Muscle layer of colon (tissue), 2 donors: ENCODE results near the gene TRIM65.

Experiments used
- H3K27ac ChIP-seq: one replicate; pipeline ENCODE4 v1.7.0; 2013; ENCODE audit warnings: low read depth, mild to moderate bottlenecking, low read length, moderate library complexity
- H3K27me3 ChIP-seq, 2 donors: one replicate each; pipeline ENCODE4 v1.7.0; 2013; ENCODE audit warnings: low read length in 2 of 2, mild to moderate bottlenecking in 2 of 2; ENCODE audit not compliant: insufficient read depth in 2 of 2, control insufficient read depth in 1 of 2
- H3K36me3 ChIP-seq: one replicate; pipeline ENCODE4 v1.7.0; 2013; ENCODE audit warnings: mild to moderate bottlenecking, low read length; ENCODE audit not compliant: insufficient read depth
- H3K4me1 ChIP-seq: one replicate; pipeline ENCODE4 v1.7.0; 2013; ENCODE audit warnings: mild to moderate bottlenecking, low read length; ENCODE audit not compliant: insufficient read depth
- H3K4me3 ChIP-seq, 2 donors: one replicate each; pipeline ENCODE4 v1.7.0; 2013; ENCODE audit warnings: low read length in 2 of 2, low read depth in 1 of 2, mild to moderate bottlenecking in 1 of 2, moderate library complexity in 1 of 2
- H3K9ac ChIP-seq: one replicate; pipeline ENCODE4 v1.7.0; 2013; ENCODE audit warnings: low read length
- H3K9me3 ChIP-seq: one replicate; pipeline ENCODE4 v1.7.0; 2013; ENCODE audit warnings: mild to moderate bottlenecking, low read length
- donor health status: abdominal sarcoma.
- donor health status: Adenocarcinoma of cecum.

The TRIM65 gene

GRCh38 chr17:75914643-75915267 lies 18.0 kb upstream of the TRIM65 start:
- Histone ChIP-seq H3K27ac (no peak overlapping the region), H3K9ac (no peak overlapping the region), H3K9me3 (no peaks in the 10 kb centered on the region), H3K4me1 (no peaks in the 10 kb centered on the region), H3K4me3 (no peak overlapping the region), H3K36me3 (no peaks in the 10 kb centered on the region), H3K27me3 (no peaks in the 10 kb centered on the region)

DNA sequence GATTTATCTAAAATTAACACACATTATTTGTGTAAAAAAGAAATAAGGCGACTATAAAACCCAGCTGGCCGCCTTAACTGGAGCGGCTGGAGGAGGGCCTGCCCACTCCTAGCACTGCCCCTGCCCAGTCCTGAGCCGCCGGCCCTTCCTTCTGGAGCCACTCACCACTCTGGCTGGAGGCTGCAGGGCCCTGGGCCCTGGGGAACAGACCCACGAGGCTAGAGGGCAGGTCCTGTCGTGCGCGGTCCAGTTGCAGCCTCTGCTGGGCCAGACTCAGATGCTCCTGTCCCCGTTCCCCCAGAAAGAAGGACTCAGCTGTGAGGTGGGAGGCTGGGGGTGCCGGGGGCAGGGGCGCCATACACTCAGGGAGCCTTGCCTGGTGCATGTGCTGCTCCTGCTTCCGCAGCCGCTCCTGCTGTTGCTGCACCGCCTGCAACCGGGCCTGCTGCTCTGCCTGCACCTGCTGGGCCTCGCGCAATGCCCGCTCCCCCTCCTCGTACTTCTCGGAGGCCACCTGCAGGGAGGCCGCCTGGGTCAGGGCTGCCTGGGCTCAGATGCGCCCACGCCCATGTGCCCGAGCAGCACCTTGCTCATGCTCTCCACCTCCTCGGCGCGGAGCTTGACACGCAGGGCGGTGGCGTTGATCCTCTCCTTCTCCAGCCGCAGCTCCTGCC lies 16.9 kb upstream of the TRIM65 start:
- no peaks in the 10 kb centered on the region for H3K36me3 ChIP-seq
- no peak overlapping the region for H3K4me3 ChIP-seq
- no peak overlapping the region for H3K27ac ChIP-seq
- H3K27me3 ChIP-seq: no peaks in the 10 kb centered on the region
- no peaks in the 10 kb centered on the region for H3K4me1 ChIP-seq
- H3K9me3 ChIP-seq: no peaks in the 10 kb centered on the region
- no peak overlapping the region for H3K9ac ChIP-seq

GRCh38 chr17:75910699-75911098 lies 13.9 kb upstream of the TRIM65 start:
- Histone ChIP-seq H3K36me3 (no peaks in the 10 kb centered on the region), H3K9ac (no peak overlapping the region), H3K27me3 (no peaks in the 10 kb centered on the region), H3K27ac (no peak overlapping the region), H3K4me3 (no peak overlapping the region), H3K9me3 (no peaks in the 10 kb centered on the region), H3K4me1 (no peaks in the 10 kb centered on the region)

GRCh38 chr17:75909812-75910274 lies 13.1 kb upstream of the TRIM65 start:
- H3K4me1 ChIP-seq: no peaks in the 10 kb centered on the region
- H3K36me3 ChIP-seq: no peaks in the 10 kb centered on the region

DNA sequence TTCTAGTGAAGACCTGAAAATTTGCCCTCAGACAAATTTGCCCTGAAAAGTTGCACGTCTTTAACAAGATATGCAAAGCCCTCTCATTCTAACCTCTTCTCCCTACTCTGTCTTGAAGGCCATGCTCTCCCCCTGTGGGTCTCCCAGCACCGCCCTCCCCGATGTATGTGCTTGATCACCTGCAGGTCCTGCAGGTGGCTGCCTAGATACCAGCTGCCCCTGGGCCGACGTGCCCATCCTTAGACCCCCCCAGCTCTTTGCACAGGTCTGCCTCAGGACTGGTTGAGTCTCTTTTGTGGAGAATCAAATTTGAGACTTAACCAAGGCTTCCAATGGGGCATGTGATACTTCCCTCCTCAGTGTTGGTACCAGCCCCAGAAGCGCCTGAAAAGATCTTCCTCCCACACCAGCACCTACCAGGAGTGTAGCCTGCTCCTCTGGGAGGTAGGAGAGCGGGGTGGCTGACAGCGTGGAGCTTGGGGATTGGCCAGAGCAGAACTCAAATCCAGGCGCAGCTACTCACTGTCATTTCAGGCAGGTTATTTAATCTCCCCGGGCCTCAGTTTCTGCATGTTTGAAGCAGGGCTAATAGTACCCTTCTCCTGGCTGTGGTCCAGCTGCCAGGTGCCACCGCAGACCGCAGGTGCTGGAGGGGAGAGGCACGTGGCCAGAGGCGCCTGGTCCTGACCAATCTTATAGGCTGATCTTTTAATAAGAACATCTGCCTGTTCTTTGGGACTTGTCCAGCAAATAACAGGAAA lies 12.5 kb upstream of the TRIM65 start:
- Histone ChIP-seq H3K4me1 (peaks cover under 1% of the 10 kb centered on the region), H3K27ac (no peak overlapping the region), H3K36me3 (no peaks in the 10 kb centered on the region), H3K4me3 (no peak overlapping the region), H3K27me3 (no peaks in the 10 kb centered on the region), H3K9me3 (no peaks in the 10 kb centered on the region), H3K9ac (no peak overlapping the region)

More at GRCh38 chr17:75909812-75910274, 13.1 kb upstream of the TRIM65 start:
- no peaks in the 10 kb centered on the region for H3K27me3 ChIP-seq
- no peak overlapping the region for H3K27ac ChIP-seq
- no peak overlapping the region for H3K9ac ChIP-seq
- no peak overlapping the region for H3K4me3 ChIP-seq
- H3K9me3 ChIP-seq: no peaks in the 10 kb centered on the region

- no peaks in the 10 kb centered on the region for H3K9me3 ChIP-seq
- no peak overlapping the region for H3K4me3 ChIP-seq
- peaks cover 5% of the 10 kb centered on the region for H3K4me1 ChIP-seq
- no peak overlapping the region for H3K9ac ChIP-seq
- H3K27me3 ChIP-seq: no peaks in the 10 kb centered on the region
- H3K27ac ChIP-seq: no peak overlapping the region
- H3K36me3 ChIP-seq: peaks cover under 1% of the 10 kb centered on the region
Observed at GRCh38 chr17:75908201-75908600, 11.4 kb upstream of the TRIM65 start.

GRCh38 chr17:75906143-75906884 lies 9.6 kb upstream of the TRIM65 start:
- H3K36me3 ChIP-seq: peaks cover 14% of the 10 kb centered on the region
- H3K27ac ChIP-seq: no peak overlapping the region
- no peak overlapping the region for H3K4me3 ChIP-seq
- H3K9ac ChIP-seq: no peak overlapping the region
- H3K9me3 ChIP-seq: no peaks in the 10 kb centered on the region
- peaks cover 5% of the 10 kb centered on the region for H3K4me1 ChIP-seq
- no peaks in the 10 kb centered on the region for H3K27me3 ChIP-seq

- Histone ChIP-seq H3K36me3 (peaks cover 24% of the 10 kb centered on the region), H3K9me3 (no peaks in the 10 kb centered on the region), H3K4me3 (peak within 1 kb of the TSS; percentile 66 to 68), H3K4me1 (peaks cover 5% of the 10 kb centered on the region), H3K9ac (peak within 1 kb of the TSS; percentile 2), H3K27me3 (no peaks in the 10 kb centered on the region), H3K27ac (peak within 1 kb of the TSS; percentile 90)
Observed at GRCh38 chr17:75904749-75905521, 8.2 kb upstream of the TRIM65 start, which contains the start of gene MRPL38. Gene MRPL38 (minus strand): TSS chr17:75904884. CDS start chr17:75904875, 9 bp downstream.

GRCh38 chr17:75902406-75902805 lies 5.7 kb upstream of the TRIM65 start:
- Histone ChIP-seq H3K36me3 (peaks cover 38% of the 10 kb centered on the region), H3K27me3 (no peaks in the 10 kb centered on the region), H3K9ac (no peak overlapping the region), H3K4me1 (peaks cover 8% of the 10 kb centered on the region), H3K27ac (no peak overlapping the region), H3K9me3 (no peaks in the 10 kb centered on the region), H3K4me3 (no peak overlapping the region)

- no peak overlapping the region for H3K27ac ChIP-seq
- no peaks in the 10 kb centered on the region for H3K27me3 ChIP-seq
- H3K9me3 ChIP-seq: no peaks in the 10 kb centered on the region
- no peak overlapping the region for H3K9ac ChIP-seq
- no peak overlapping the region for H3K4me3 ChIP-seq
- H3K4me1 ChIP-seq: peaks cover 11% of the 10 kb centered on the region
- peaks cover 38% of the 10 kb centered on the region for H3K36me3 ChIP-seq
Observed at GRCh38 chr17:75901727-75902126, 5.0 kb upstream of the TRIM65 start.
